Trophoblast cell (in vitro differentiated cells and primary cell): ENCODE results near the gene KCNQ4.

Source experiments
- DNase-seq, 2 donors: peaks; one replicate each; pipeline ENCODE4 v3.0.0-alpha.2; 2016
- H2AFZ ChIP-seq: 2 replicates; pipeline ENCODE4 v1.6.1; 2013; ENCODE audit warnings: low read length, moderate library complexity, mild to moderate bottlenecking; ENCODE audit not compliant: insufficient read depth, poor library complexity
- H2AK5ac ChIP-seq: 2 replicates; pipeline ENCODE4 v1.6.1; 2013; ENCODE audit warnings: mild to moderate bottlenecking, low read length
- H2BK120ac ChIP-seq: 2 replicates; pipeline ENCODE4 v1.6.1; 2013; ENCODE audit warnings: low read length, mild to moderate bottlenecking, moderate library complexity; ENCODE audit not compliant: insufficient read depth, poor library complexity
- H2BK12ac ChIP-seq: 2 replicates; pipeline ENCODE4 v1.6.1; 2013; ENCODE audit warnings: mild to moderate bottlenecking, low read length, moderate library complexity
- H2BK5ac ChIP-seq: 2 replicates; pipeline ENCODE4 v1.6.1; 2013; ENCODE audit warnings: low read length, low read depth, moderate library complexity, mild to moderate bottlenecking; ENCODE audit not compliant: poor library complexity
- H3K14ac ChIP-seq: 2 replicates; pipeline ENCODE4 v1.6.1; 2013; ENCODE audit warnings: mild to moderate bottlenecking, low read length
- H3K18ac ChIP-seq: 2 replicates; pipeline ENCODE4 v1.6.1; 2013; ENCODE audit warnings: mild to moderate bottlenecking, low read length
- H3K23ac ChIP-seq: 2 replicates; pipeline ENCODE4 v1.6.1; 2013; ENCODE audit warnings: low read length
- H3K27ac ChIP-seq: 2 replicates; pipeline ENCODE4 v1.5.1; 2013; ENCODE audit warnings: low read depth, mild to moderate bottlenecking, inconsistent platforms, low read length, moderate library complexity
- H3K27me3 ChIP-seq: 2 replicates; pipeline ENCODE4 v1.6.1; 2013; ENCODE audit warnings: inconsistent platforms, mild to moderate bottlenecking, low read length, moderate library complexity; ENCODE audit not compliant: insufficient read depth
- H3K36me3 ChIP-seq, 2 experiments: 1 replicate in 1 of 2; 2 replicates in 1 of 2; pipeline ENCODE4 v1.6.1; 2013; ENCODE audit warnings: low read length in 2 of 2, mild to moderate bottlenecking in 2 of 2, moderate library complexity in 1 of 2; ENCODE audit not compliant: insufficient read depth in 2 of 2, control insufficient read depth in 1 of 2
- H3K4ac ChIP-seq: 2 replicates; pipeline ENCODE4 v1.6.1; 2013; ENCODE audit warnings: low read depth, mild to moderate bottlenecking, low read length, moderate library complexity
- H3K4me1 ChIP-seq, 2 experiments: 1 replicate in 1 of 2; 2 replicates in 1 of 2; pipeline ENCODE4 v1.6.1; 2013; ENCODE audit warnings: low read length in 2 of 2, mild to moderate bottlenecking in 2 of 2, moderate library complexity in 1 of 2; ENCODE audit not compliant: insufficient read depth in 2 of 2, control insufficient read depth in 1 of 2
- H3K4me2 ChIP-seq: 2 replicates; pipeline ENCODE4 v1.6.1; 2013; ENCODE audit warnings: inconsistent platforms, mild to moderate bottlenecking, low read length, moderate library complexity
- H3K4me3 ChIP-seq: 2 replicates; pipeline ENCODE4 v1.5.1; 2013; ENCODE audit warnings: mild to moderate bottlenecking, low read depth, low read length, inconsistent platforms
- H3K79me1 ChIP-seq: one replicate; pipeline ENCODE4 v1.6.1; 2013; ENCODE audit warnings: low read length
- H3K79me2 ChIP-seq: 2 replicates; pipeline ENCODE4 v1.6.1; 2013; ENCODE audit warnings: low read length, mild to moderate bottlenecking; ENCODE audit not compliant: control insufficient read depth, insufficient read depth, poor library complexity
- H3K9ac ChIP-seq: 2 replicates; pipeline ENCODE4 v1.6.1; 2013; ENCODE audit warnings: mild to moderate bottlenecking, low read length
- H3K9me3 ChIP-seq: 2 replicates; pipeline ENCODE4 v1.6.1; 2013; ENCODE audit warnings: low read depth, mild to moderate bottlenecking, control low read depth, inconsistent platforms, low read length; ENCODE audit not compliant: insufficient read depth
- H4K12ac ChIP-seq: 2 replicates; pipeline ENCODE4 v1.6.1; 2013; ENCODE audit warnings: low read depth, mild to moderate bottlenecking, low read length, moderate library complexity
- H4K8ac ChIP-seq: 2 replicates; pipeline ENCODE4 v1.6.1; 2013; ENCODE audit warnings: low read depth, mild to moderate bottlenecking, low read length, moderate library complexity
- H4K91ac ChIP-seq: one replicate; pipeline ENCODE4 v1.6.1; 2013; ENCODE audit warnings: low read depth, mild to moderate bottlenecking, low read length, moderate library complexity
- WGBS: extraction: QIAGEN DNeasy Blood & Tissue Kit; methylation state at CpG from one replicate; pipeline ENCODE4 v1.1.7; 2013; ENCODE audit warnings: missing lambda C conversion rate; ENCODE audit not compliant: insufficient read length, insufficient coverage; ENCODE audit errors: extremely low coverage; 5-methylcytosine and 5-hydroxymethylcytosine counted together

The KCNQ4 gene

GRCh38 chr1:40743452-40743851 lies 40.1 kb upstream of the KCNQ4 start:
- H3K27me3 ChIP-seq, result no peaks in the 10 kb centered on the region
- H2BK12ac ChIP-seq, result no peak overlapping the region
- no peaks in the 10 kb centered on the region for H3K79me2 ChIP-seq
- no peak overlapping the region for H2BK5ac ChIP-seq
- peaks cover 10 to 20% of the 10 kb centered on the region in 2 experiments for H3K36me3 ChIP-seq
- no peak overlapping the region for H3K27ac ChIP-seq
- no peak overlapping the region for H3K4me3 ChIP-seq
- DNase-seq, result no peak
- H3K23ac ChIP-seq, result no peak overlapping the region
- no peaks in the 10 kb centered on the region for H3K4me1 ChIP-seq
- H2BK120ac ChIP-seq, result no peak overlapping the region
- H3K9ac ChIP-seq, result no peak overlapping the region
- no peak overlapping the region for H4K8ac ChIP-seq
- H4K91ac ChIP-seq, result no peak overlapping the region
- no peak overlapping the region for H3K14ac ChIP-seq
- no peak overlapping the region for H2AFZ ChIP-seq
- no peaks in the 10 kb centered on the region for H3K9me3 ChIP-seq
- H3K79me1 ChIP-seq, result no peaks in the 10 kb centered on the region
- H3K18ac ChIP-seq, result no peak overlapping the region
- no peak overlapping the region for H4K12ac ChIP-seq
- H2AK5ac ChIP-seq, result no peak overlapping the region
- no CpG with 5 or more reads among the region's 3 CpGs for WGBS
- no peak overlapping the region for H3K4me2 ChIP-seq
- H3K4ac ChIP-seq, result no peak overlapping the region

- no peak overlapping the region for H3K4ac ChIP-seq
- H3K36me3 ChIP-seq, result peaks cover 10 to 22% of the 10 kb centered on the region in 2 experiments
- no peak for DNase-seq
- no peaks in the 10 kb centered on the region for H3K79me2 ChIP-seq
- no peak overlapping the region for H3K23ac ChIP-seq
- no peak overlapping the region for H3K9ac ChIP-seq
- no peak overlapping the region for H3K14ac ChIP-seq
- H3K4me3 ChIP-seq, result no peak overlapping the region
- no peaks in the 10 kb centered on the region for H3K79me1 ChIP-seq
- no peak overlapping the region for H4K12ac ChIP-seq
- no peak overlapping the region for H2BK5ac ChIP-seq
- no peak overlapping the region for H3K18ac ChIP-seq
- no peaks in the 10 kb centered on the region for H3K9me3 ChIP-seq
- H2BK12ac ChIP-seq, result no peak overlapping the region
- no peak overlapping the region for H2AK5ac ChIP-seq
- H2AFZ ChIP-seq, result no peak overlapping the region
- no peak overlapping the region for H4K8ac ChIP-seq
- no peak overlapping the region for H4K91ac ChIP-seq
- H3K27me3 ChIP-seq, result no peaks in the 10 kb centered on the region
- no peak overlapping the region for H3K4me2 ChIP-seq
- H2BK120ac ChIP-seq, result no peak overlapping the region
- no peaks in the 10 kb centered on the region for H3K4me1 ChIP-seq
- no peak overlapping the region for H3K27ac ChIP-seq
- WGBS, result no CpG with 5 or more reads among the region's 3 CpGs
These were observed 39.7 kb upstream of the KCNQ4 start for GRCh38 chr1:40743860-40744259.

- H3K27me3 ChIP-seq, result no peaks in the 10 kb centered on the region
- no peak overlapping the region for H3K4me2 ChIP-seq
- H2BK5ac ChIP-seq, result no peak overlapping the region
- no peak overlapping the region for H4K12ac ChIP-seq
- peaks cover 10 to 17% of the 10 kb centered on the region in 2 experiments for H3K36me3 ChIP-seq
- no peak overlapping the region for H3K23ac ChIP-seq
- H4K8ac ChIP-seq, result no peak overlapping the region
- no peak overlapping the region for H3K4me3 ChIP-seq
- no peak overlapping the region for H3K4ac ChIP-seq
- no peak overlapping the region for H3K18ac ChIP-seq
- H2BK120ac ChIP-seq, result no peak overlapping the region
- no peaks in the 10 kb centered on the region for H3K79me2 ChIP-seq
- H2AFZ ChIP-seq, result no peak overlapping the region
- WGBS, result no CpG with 5 or more reads among the region's 1 CpG
- H2BK12ac ChIP-seq, result no peak overlapping the region
- no peak overlapping the region for H3K27ac ChIP-seq
- no peak overlapping the region for H2AK5ac ChIP-seq
- no peak overlapping the region for H4K91ac ChIP-seq
- H3K14ac ChIP-seq, result no peak overlapping the region
- H3K4me1 ChIP-seq, result no peaks in the 10 kb centered on the region
- DNase-seq, result peak in 1 of 2 donors; percentile 36
- no peaks in the 10 kb centered on the region for H3K79me1 ChIP-seq
- no peaks in the 10 kb centered on the region for H3K9me3 ChIP-seq
- H3K9ac ChIP-seq, result no peak overlapping the region
These were observed 38.4 kb upstream of the KCNQ4 start for GRCh38 chr1:40745176-40745575.

- H2BK120ac ChIP-seq, result no peak overlapping the region
- no peaks in the 10 kb centered on the region for H3K4me1 ChIP-seq
- H4K91ac ChIP-seq, result no peak overlapping the region
- H3K14ac ChIP-seq, result no peak overlapping the region
- H4K12ac ChIP-seq, result no peak overlapping the region
- no peaks in the 10 kb centered on the region for H3K79me2 ChIP-seq
- WGBS, result no CpG with 5 or more reads among the region's 2 CpGs
- H2AFZ ChIP-seq, result no peak overlapping the region
- no peaks in the 10 kb centered on the region for H3K27me3 ChIP-seq
- no peak for DNase-seq
- no peaks in the 10 kb centered on the region for H3K9me3 ChIP-seq
- no peaks in the 10 kb centered on the region for H3K79me1 ChIP-seq
- no peak overlapping the region for H3K18ac ChIP-seq
- H3K4me3 ChIP-seq, result no peak overlapping the region
- H4K8ac ChIP-seq, result no peak overlapping the region
- H3K9ac ChIP-seq, result no peak overlapping the region
- peaks cover 9 to 17% of the 10 kb centered on the region in 2 experiments for H3K36me3 ChIP-seq
- H3K4ac ChIP-seq, result no peak overlapping the region
- no peak overlapping the region for H3K23ac ChIP-seq
- H3K27ac ChIP-seq, result no peak overlapping the region
- no peak overlapping the region for H2BK12ac ChIP-seq
- H3K4me2 ChIP-seq, result no peak overlapping the region
- no peak overlapping the region for H2BK5ac ChIP-seq
- H2AK5ac ChIP-seq, result no peak overlapping the region
These were observed 37.1 kb upstream of the KCNQ4 start for GRCh38 chr1:40746344-40747090.
